DMS114 treated with DMSO at 0.1 percent for 48 hours (cell line): ENCODE measurements around the gene ADNP2.
"Not testable (repeated sequence)": the region's sequence is repeated elsewhere in the genome, so short reads cannot be mapped to it uniquely, and the experiment has no call there.

ENCODE experiments used
- DNase-seq: peaks from one replicate; lab custom pipeline; 2025; ENCODE audit not compliant: unreplicated experiment; lab: John Stamatoyannopoulos, UW

ADNP2 gene

DNA sequence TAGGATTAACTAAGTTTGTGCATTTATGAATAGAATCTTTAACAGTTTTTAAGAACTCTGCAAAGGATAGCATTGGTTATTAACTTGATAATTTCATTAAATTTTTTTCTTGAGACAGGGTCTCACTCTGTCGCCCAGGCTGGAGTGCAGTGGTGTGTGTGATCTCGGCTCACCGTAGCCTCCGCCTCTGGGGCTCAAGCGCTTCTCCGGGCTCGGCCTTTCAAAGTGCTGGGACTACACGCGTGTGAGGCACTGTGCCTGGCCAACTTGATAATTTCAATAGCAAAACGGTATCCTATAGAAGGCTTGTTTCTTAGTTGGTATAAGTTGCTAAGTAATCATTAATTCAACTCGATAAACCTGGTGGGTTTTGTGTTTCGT, 38.0 kb downstream of the ADNP2 start:
- peak; percentile 21 for DNase-seq

DNA sequence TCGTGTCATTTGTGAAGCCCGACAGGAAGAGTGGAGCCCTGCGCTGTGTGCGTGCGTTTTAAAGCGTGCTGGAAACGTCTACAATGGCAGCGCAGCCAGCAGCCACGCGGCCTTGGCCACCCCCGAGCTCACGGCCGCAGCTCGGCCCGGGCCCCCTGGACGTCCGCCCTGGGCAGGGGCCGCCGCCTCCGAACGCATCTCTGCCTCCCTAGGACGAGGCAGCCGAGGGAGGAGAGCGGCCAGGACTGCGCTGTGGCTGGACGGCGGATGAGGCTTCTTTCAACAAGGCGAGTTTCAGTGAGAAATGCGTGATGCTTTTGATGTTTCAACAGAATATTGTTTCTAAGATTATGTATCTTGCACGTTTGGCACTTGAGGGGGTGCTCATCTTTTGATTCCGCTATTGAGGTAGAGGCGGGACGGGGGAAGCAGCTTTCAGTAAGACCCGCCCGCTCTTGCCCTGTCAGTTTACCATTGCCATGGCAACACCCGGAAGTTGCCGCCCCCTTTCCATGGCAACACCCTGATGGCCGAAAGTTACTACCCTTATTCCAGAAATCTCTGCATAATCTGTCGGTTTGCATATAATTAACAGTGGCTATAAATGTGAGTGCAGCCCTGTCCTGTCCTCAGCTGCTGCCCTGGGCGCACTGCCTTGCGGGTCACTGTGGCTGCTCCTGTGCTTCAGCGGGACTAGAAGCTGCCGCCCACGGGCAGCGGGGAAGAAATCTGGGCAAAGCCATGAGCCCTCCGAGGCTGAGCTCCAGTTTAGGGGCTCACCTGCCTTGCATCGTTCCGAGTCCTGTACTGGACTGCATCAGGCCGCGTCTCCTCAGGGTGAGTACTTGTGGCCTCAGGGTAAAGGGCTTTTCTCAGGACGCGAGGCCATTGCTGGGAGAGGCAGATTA, 38.6 kb downstream of the ADNP2 start:
- peak; percentile 77 for DNase-seq

DNA sequence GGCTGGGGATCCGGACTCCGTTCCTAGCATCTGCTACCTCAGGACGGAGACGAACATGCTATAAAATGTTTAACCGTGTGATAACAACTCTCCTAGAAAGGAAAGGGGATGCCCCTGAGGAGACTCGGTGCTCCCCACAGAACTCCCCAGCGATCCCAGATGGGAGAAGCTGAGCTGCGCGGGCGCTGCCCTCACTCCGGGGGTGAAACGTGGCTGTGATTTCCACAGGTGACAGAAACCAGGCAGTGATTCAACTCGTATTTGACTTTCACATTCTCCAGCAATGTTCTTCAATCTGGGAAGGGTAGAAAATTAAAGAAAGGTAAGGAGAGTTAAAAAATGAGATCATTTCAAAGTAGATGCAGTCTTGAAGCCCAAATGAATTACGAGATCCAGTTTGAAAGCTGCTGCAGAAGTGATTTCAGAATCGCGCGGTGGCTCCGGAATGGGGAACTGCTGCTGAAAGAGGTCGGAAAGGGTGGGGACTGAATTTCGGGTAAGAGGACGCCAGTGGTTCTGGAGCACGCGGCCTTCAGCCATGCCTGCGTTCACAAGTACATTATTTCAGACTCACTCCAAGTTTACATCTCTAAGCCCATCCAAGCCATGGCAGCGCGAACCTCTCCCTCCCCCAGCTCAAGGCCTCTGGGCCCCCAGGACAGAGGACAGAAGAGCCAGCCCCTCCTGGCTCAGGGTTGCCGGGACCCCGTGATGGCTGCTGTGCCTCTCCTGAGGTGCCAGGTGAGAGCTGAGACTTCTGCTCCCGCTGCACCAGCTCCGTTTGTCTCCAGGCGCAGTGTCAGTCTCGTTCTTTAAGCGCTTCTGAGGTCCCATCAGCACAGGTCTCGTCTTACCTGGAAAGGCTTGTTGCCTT, 39.5 kb downstream of the ADNP2 start:
- DNase-seq: no peak

DNA sequence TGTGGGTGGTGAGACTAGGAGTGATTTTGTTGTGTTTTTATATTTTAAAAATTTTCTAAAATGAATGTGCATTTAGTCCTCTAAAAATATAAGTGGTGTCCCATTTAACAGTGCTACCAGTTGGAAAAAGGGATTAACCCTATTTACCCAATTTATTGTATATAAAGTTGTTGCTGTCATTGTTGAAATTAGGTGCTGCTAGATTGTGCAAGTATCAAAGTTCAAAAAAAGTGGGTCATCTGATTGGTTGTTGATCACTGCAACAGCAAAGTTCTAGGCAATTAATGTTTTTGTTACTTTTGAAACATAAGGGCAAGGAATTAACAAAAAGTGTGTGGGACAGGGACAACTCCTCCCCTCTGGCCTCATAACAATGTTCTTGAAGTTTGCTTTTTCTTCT, 40.6 kb downstream of the ADNP2 start:
- no peak for DNase-seq

DNA sequence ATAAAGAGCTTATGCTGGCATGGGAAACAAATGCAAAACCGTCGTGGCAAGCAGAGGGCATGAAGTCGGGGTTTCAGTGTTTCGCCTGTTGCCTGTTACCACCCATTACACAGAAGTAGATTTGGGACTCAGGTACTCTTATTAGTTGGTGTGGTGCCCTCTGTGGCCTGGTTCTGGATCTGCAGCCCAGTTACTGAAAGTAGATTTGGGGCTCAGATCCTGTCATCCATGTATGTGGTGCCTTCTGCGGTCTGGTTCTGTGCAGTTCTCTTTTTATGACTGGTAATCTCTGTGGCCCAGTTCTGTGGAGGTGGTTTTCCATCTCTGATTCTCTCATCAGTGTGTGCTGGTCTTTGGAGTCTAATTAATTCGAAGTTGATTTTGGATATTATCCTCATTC, 45.2 kb downstream of the ADNP2 start:
- DNase-seq: no peak

DNA sequence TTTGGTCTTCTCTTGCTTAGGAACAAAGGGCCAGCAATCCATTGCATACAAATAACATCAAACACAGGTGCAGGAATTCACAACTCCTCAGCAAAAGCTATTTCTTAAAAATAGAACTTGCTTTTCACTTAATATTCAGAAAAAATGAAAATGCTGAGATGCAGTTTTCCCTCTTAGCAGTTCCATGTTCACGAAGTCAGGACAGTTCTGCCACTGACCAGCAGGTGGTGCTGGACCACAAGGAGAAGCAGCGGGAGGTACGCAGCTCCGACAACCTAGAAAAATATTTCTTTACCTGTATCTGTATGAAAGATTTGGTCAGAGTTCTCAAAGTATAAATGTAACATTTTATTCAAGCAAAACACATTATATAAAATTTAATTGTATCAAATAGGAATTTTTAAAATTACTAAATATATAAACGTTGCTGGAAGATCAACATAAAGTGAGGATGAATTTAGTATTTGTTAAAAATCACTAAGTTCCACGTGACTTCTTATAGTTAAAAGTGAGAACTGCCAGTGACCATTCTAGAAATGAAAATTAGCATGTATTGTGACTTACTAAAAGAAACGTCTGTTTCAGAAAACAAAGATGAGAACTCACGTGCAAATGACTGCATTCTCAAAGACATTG, 48.8 kb downstream of the ADNP2 start:
- DNase-seq: peak; percentile 10

DNA sequence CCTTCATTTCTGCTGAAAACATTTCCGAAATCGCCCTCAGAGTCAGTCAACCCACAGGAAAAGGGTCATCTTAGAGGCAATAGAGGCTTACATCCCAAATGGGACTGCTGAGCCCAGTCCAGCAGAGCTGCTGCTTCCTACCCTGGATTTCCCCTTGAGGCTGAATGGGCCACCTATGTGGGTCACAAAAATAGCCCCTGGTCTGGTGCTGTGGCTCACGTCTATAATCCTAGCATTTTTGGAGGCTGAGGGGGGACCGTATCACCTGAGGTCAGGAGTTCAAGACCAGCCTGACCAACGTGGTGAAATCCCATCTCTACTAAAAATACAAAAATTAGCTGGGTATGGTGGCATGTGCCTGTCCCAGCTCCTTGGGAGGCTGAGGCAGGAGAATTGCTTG, 49.3 kb downstream of the ADNP2 start:
- no peak for DNase-seq

DNA sequence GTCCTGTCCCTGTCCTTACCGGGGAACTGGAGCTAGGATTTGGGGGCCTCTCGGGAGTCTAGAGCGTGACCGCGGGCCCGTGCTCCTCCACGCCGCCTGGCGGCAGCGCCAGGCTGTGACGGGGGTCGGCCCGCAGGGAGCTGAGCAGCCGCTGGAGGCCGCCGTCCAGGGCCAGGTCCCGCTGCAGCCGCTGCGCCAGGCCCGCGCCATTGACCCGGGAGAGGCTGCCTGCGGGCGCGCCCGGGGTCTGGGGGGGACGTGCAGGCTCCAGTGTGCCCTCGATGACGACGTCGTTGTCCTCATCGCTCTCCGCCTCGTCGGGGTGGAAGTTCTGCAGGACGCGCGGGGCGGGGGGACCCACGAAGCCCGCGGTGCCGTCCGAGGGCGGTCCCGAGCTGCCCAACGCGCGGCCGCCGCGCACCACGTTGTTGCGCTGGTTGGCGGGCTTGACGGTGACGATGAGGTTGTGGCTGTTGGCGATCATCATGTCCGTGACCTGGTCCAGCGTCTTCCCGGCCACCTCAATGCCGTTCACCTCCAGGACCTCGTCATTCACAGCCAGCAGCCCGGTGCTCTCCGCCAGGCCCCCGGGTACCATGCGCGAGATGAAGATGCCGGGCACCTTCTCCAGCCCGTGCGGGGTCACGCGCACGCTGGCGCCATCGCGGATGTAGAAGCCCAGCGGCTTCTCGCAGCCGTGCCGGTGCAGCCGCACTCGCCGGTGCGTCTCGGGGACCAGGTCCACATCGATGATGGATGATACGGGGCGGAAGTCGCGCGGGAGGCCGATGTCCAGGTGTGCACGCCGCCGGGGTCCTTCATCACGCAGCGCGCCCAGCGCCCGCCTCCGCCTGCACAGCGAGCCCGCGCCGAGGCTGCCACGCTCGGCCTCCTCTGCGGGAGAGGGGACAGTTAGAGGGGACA, 50.9 kb downstream of the ADNP2 start:
- no peak for DNase-seq

DNA sequence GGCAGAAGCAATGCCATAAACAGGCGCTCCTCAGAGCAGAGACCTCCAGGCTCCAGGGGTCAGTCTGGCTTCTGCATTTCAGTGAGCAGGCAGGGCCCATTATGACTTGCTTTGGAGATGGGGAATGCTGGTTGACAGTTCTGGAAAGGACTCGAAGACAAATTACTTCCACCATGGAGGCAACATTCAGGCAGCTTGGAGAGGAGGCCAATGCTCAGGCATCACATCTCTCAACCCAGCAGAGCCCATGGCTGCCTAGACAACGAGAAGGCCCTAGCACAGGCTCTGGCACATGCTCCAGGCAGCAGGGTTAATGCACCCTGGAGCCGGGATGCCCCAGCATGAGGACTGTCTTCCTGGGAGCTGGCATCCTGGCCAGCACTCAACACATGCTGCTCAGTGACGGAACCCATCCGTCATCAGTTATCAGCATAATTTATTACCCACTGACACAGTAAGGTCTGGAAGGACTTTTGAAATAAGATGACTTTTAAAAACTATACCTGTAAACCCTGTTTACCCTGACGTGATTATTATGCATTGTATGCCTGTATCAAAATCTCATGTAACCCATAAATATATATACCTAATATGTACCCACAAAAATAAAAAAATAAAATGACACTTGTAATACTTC, 52.8 kb downstream of the ADNP2 start:
- DNase-seq: no peak

DNA sequence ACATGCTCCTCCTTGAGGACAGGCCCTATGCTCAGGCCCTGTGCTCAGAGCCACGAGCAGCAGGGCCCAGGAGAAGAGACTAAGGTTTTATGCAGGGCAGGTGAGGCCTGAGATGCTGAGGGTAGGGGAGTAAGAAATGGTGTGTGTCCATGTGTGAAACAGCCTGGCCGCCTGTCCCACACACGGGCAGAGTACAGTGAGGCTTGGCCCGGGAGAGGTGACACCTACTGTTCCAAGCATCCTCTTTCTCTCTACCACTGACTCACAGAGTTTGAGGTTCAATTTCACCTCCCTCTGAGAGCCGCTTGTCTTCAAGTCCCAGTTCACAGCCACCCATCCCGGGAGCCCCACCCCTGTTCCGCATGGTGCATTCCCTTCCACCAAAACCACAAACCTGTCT, 54.1 kb downstream of the ADNP2 start:
- no peak for DNase-seq

DNA sequence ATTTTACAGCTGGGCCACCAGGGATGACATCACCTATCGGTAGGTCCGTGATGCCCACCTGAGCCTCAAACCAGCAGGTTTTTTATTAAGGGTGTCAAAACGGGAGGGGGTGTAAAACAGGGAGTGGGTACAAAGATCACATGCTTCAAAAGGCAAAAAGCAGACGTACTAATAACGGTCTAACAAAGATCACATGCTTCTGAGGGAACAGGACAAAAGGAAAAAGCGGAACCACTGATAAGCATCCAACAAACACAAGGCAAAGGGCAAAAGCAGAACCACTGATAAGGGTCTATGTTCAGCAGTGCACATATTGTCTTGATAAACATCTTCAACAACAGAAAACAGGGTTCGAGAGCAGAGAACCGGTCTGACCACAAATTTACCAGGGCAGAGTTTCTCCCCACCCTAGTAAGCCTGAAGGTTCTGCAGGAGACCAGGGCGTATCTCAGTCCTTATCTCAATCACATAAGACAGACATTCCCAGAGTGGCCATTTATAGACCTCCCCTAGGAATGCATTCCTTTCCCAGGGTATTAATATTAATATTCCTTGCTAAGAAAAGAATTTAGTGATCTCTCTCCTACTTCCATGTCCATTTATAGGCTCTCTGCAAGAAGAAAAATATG, 55.8 kb downstream of the ADNP2 start:
- DNase-seq: not testable (repeated sequence)

DNA sequence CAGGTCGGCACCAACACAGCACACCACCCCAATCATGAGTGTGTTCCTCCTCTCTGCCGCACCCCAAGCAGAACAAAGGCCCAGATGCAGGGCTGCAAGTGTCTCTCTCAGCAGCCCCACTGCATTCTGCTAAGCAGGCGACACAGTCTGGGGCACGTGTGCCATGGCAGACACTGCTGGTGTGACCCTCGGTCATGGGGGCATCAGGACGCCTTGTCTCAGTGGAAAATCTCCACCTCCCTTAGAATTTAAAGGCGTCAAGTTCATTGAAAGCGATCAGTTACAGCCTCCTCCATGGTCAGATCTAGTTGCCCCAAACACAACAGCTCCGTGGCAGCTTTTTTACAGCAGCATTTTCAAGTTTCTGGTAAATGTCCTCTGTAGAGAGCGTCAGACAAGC, 57.2 kb downstream of the ADNP2 start:
- DNase-seq: no peak

DNA sequence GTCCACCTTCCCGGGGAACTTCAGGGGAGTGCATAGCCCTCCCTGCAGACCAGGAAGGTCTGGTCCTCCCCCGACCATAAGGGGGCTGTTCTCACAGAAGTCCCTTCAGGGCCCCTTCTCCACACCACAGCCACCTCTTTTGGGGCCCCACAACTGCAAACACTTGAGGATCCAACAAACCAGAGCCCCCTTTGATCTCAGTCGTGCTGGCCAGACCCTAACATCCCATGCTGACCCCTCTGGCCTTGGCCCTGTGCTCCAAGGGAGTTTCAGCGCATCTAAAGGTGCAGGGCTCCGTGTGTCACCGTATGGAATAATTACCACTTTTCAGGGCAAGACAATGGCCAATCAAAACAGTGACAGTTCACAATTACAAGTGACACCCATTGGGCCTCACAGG, 57.7 kb downstream of the ADNP2 start:
- DNase-seq: no peak

DNA sequence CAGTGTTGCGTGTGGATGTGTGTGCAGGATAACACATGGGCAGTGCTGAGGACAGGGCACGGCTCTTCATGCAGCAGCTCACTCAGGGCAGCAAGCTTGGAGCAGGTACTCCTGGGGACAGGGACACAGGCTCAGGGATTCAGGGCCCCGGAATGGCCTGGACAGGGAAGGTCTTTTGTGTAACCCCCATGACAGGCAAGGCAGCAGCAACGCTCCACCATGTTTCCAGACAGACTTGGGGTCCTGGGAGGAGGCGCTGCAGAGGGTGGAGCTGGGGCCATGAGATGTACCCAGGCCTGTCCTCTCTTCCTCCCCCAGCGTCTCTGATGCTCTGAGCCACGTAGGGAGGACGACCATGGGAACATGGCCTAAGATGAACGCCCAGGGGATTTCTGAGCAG, 58.3 kb downstream of the ADNP2 start:
- DNase-seq: no peak

DNA sequence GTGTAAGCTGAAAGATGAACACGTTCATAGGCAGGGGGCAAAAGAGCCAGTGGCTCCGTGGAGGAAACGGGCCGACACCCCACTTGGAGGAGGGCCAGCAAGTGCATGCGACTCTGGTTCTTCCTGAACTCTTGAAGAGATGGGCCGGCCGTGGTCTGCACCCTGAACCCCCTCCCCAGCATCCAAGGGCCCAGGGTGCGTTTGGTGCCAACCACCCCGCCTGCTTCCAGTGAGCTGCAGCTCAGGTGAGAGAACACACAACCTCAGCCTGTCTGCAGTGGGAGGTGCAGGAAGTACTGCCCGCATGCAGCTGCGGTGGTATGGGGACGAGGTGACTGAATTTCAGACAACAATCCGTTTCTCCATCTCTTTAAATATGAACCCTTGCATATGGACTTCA, 58.9 kb downstream of the ADNP2 start:
- no peak for DNase-seq

DNA sequence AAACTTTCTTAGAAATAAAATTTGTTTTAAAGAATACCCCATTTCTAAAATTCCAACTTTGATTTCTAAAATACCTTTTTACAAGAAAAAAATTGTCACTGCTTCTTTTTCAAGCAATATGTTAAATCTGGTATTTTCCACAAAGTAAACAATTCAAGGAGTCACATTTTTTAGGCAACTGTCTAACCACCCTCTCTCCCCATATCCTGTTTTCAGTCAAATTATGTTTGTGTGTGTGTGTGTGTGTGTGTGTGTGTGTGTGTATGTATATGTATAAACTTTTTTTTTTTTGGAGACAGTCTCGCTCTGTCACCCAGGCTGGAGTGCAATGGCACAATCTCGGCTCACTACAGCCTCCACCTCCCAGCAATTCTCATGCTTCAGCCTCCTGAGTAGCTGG, 59.3 kb downstream of the ADNP2 start:
- no peak for DNase-seq

DNA sequence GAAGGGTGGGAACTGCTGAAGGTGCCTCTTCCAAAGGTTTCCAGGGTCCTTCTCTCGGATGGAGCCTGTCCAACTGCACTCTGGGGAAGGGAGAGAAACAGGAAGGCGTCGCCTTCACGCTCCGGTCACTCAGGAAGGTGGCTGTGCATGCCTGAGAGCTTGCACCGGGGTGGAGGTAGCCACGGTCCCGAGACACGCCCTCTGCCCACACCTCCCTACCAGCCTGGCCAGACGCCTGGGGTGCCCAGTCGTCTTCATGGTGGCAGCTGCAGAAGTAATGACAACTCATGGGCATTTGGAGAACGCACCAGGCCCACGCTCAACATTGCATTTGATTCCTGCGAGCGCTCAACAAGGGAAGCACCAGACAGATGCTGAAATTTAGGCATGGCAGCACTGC, 59.9 kb downstream of the ADNP2 start:
- no peak for DNase-seq

DNA sequence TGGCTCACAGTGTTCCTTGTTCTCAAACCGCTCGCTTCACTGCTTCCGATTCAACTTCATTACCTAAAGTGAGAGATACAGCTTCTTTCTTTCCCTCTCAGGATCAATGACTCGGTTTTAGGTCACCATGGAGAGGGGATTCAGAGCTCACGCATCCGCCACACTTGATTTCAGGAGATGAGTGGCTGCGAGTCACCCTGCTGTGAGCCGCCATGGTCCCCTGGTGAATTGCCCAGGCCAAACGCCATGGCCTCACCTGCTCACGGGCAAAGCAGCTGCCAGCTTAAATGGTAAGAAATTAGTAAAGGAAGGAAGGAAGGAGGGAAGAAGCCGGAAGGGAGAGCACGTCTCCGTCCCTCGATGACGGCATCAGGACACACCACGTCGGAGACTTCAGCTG, 60.5 kb downstream of the ADNP2 start:
- no peak for DNase-seq

DNA sequence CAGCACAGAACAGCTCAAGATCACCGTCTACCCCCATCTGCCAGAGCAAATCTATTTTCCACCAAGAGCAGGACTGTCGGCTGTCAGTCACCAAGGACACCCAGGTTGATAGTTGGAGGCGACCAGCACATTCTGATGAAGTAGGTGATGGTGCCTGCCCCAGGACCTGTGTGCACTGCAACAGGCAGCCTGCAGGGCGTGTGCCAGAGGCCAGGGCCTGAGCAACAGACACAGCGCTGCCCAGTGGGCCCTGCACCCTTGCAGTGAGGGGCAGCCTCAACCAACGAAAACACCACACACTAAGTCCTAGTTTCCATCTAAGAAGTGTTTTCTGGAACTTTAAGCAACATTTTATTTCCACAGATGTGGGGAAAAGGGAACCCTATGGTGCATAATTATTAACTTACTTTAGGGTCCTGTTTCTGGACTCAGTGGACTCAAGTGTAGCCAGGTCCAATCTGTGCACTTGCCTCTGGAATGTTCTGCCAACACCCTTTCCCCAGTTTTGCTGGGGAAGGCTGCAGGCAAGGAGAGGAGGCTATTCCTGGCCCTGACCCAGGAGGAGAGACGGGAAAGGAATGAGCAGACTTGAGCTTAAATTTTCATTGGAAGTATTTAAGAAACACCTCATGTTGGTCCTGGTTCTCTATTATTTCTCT, 61.5 kb downstream of the ADNP2 start:
- no peak for DNase-seq
